Body of pancreas (tissue), 4 donors: ENCODE results near the gene WWTR1. TPM values are rescaled to one million over a fixed set of nuclear protein-coding genes. Genes with fewer than 3 reads are reported as not detected.

ENCODE experiments used
- ATAC-seq: fragments of 150-250 bp; one replicate; pipeline ENCODE4 v1.9.1; 2016
- DNase-seq, 4 donors: peaks; one replicate each; pipeline ENCODE4 v3.0.0-alpha.2; 2019
- H3K27ac ChIP-seq, 4 donors: fragments of 200-600 bp; sonication (generic); 1 replicate in 3 of 4; 2 replicates in 1 of 4; pipeline versions ENCODE4 v1.5.1 to v1.6.1; 2016 to 2019; ENCODE audit warnings: mild to moderate bottlenecking in 1 of 4, mixed read lengths in 1 of 4, moderate library complexity in 1 of 4
- H3K27me3 ChIP-seq, 2 donors: fragments of 200-600 bp; sonication (generic); one replicate each; pipeline ENCODE4 v1.6.0; 2016; ENCODE audit warnings: mild to moderate bottlenecking in 1 of 2
- H3K36me3 ChIP-seq, 2 donors: fragments of 200-600 bp; sonication (generic); replicated peaks in 1 of 2; 2 replicates each; pipeline ENCODE4 v1.5.1; 2016; ENCODE audit warnings: low read depth in 2 of 2; ENCODE audit not compliant: insufficient read depth in 1 of 2
- H3K4me1 ChIP-seq: fragments of 200-600 bp; sonication (generic); one replicate; pipeline ENCODE4 v1.6.0; 2016
- H3K4me3 ChIP-seq, 2 donors: fragments of 200-600 bp; sonication (generic); 1 replicate in 1 of 2; 2 replicates in 1 of 2; pipeline ENCODE4 v1.5.1; 2016 to 2019
- H3K9me3 ChIP-seq, 3 donors: fragments of 200-600 bp; sonication (generic); 1 replicate in 2 of 3; 2 replicates in 1 of 3; pipeline ENCODE4 v1.5.1; 2016
- CTCF ChIP-seq, 7 experiments: fragments of 450-650 bp in 4 of 7; fragments of 200-600 bp in 3 of 7; sonication (generic) in 3 of 7; IDR thresholded peaks; one replicate each; pipeline ENCODE4 v1.5.1; 2016 to 2019; ENCODE audit warnings: antibody characterized with exemption in 7 of 7
- POLR2A ChIP-seq, 3 donors: fragments of 450-650 bp; IDR thresholded peaks; one replicate each; pipeline ENCODE4 v1.6.1; 2016; ENCODE audit warnings: antibody characterized with exemption in 3 of 3, mild to moderate bottlenecking in 2 of 3
- WGBS, 2 donors: methylation state at CpG; one replicate each; pipeline ENCODE4 v1.1.5; 2017; 5-methylcytosine and 5-hydroxymethylcytosine counted together
- intact Hi-C: fragments of 100-400 bp; cut with DNase I; formaldehyde crosslinking; loops from one replicate; pipeline ENCODE4 v1.15.1; 2023
- total RNA-seq, 2 donors: library from RNA; depleted of rRNA; stranded (reverse); fragments of >200 nt; gene quantifications; one replicate each; pipeline ENCODE4 v1.1.0, GENCODE V29; 2016

The WWTR1 gene
- total RNA-seq, 2 donors from 2014 or later, result 46.2 to 64.3 TPM

GRCh38 chr3:149490260-149490971, 167.4 kb downstream of the WWTR1 start:
- H3K4me1 ChIP-seq, result no peaks in the 10 kb centered on the region
- no peaks in the 10 kb centered on the region for H3K9me3 ChIP-seq
- DNase-seq (no peak), ATAC-seq (no peak)
- TF ChIP-seq CTCF (IDR thresholded peaks at IDR 0.05), result no peak
- no peak for TF ChIP-seq POLR2A (IDR thresholded peaks at IDR 0.05)
- H3K36me3 ChIP-seq, result no peaks in the 10 kb centered on the region
- H3K4me3 ChIP-seq, result no peak overlapping the region
- no peak overlapping the region for H3K27ac ChIP-seq
- intact Hi-C loops, result no loop called here
- H3K27me3 ChIP-seq, result no peaks in the 10 kb centered on the region

- DNase-seq (no peak), ATAC-seq (no peak)
- WGBS, 2 donors, result 58 to 68% methylated on average over 6 of the region's 6 CpGs
- TF ChIP-seq CTCF (IDR thresholded peaks at IDR 0.05), result peak in 6 of 7 experiments; percentile 16 to 38 (median 23)
- TF ChIP-seq POLR2A (IDR thresholded peaks at IDR 0.05), result no peak
- Histone ChIP-seq H3K36me3 (no peaks in the 10 kb centered on the region), H3K27ac (no peak overlapping the region), H3K9me3 (no peaks in the 10 kb centered on the region), H3K4me1 (no peaks in the 10 kb centered on the region), H3K27me3 (no peaks in the 10 kb centered on the region), H3K4me3 (no peak overlapping the region)
- intact Hi-C loops, result loop anchor here (10.0 kb wide), 1 partner anchor 94 kb away; no protein-coding TSS in a partner anchor
These were observed 168.7 kb downstream of the WWTR1 start for GRCh38 chr3:149489060-149489690.

GRCh38 chr3:149487598-149488197, 170.1 kb downstream of the WWTR1 start:
- Histone ChIP-seq H3K4me1 (no peaks in the 10 kb centered on the region), H3K4me3 (no peak overlapping the region), H3K27ac (no peak overlapping the region), H3K9me3 (no peaks in the 10 kb centered on the region), H3K36me3 (no peaks in the 10 kb centered on the region), H3K27me3 (no peaks in the 10 kb centered on the region)
- TF ChIP-seq CTCF (IDR thresholded peaks at IDR 0.05) (peak in 5 of 7 experiments; percentile 16 to 29 (median 25)), POLR2A (IDR thresholded peaks at IDR 0.05) (no peak)
- 56 to 60% methylated on average over 6 of the region's 6 CpGs for WGBS, 2 donors
- intact Hi-C loops, result loop anchor here (10.0 kb wide), 1 partner anchor 93 kb away; no protein-coding TSS in a partner anchor
- DNase-seq (peak in 1 of 4 donors; percentile 27), ATAC-seq (no peak)

GRCh38 chr3:149486726-149487125, 171.1 kb downstream of the WWTR1 start:
- DNase-seq (no peak), ATAC-seq (no peak)
- intact Hi-C loops, result loop anchor here (10.0 kb wide), 1 partner anchor 92 kb away; no protein-coding TSS in a partner anchor
- Histone ChIP-seq H3K9me3 (no peaks in the 10 kb centered on the region), H3K27me3 (no peaks in the 10 kb centered on the region), H3K4me3 (no peak overlapping the region), H3K36me3 (no peaks in the 10 kb centered on the region), H3K4me1 (no peaks in the 10 kb centered on the region), H3K27ac (no peak overlapping the region)
- WGBS, 2 donors, result 82 to 86% methylated on average over 5 of the region's 5 CpGs
- TF ChIP-seq CTCF (IDR thresholded peaks at IDR 0.05) (no peak), POLR2A (IDR thresholded peaks at IDR 0.05) (no peak)
